Fibroblast of gingiva (primary cell): ENCODE results near the gene OSBPL5.
A peak's percentile ranks its signal among the peaks of the same experiment; 100 is the strongest.
"Not testable (repeated sequence)": the region's sequence is repeated elsewhere in the genome, so short reads cannot be mapped to it uniquely, and the experiment has no call there.

Experiments
- DNase-seq: peaks from one replicate; pipeline ENCODE4 v3.0.0-alpha.2; 2011; ENCODE audit warnings: low read depth

The OSBPL5 gene

DNA sequence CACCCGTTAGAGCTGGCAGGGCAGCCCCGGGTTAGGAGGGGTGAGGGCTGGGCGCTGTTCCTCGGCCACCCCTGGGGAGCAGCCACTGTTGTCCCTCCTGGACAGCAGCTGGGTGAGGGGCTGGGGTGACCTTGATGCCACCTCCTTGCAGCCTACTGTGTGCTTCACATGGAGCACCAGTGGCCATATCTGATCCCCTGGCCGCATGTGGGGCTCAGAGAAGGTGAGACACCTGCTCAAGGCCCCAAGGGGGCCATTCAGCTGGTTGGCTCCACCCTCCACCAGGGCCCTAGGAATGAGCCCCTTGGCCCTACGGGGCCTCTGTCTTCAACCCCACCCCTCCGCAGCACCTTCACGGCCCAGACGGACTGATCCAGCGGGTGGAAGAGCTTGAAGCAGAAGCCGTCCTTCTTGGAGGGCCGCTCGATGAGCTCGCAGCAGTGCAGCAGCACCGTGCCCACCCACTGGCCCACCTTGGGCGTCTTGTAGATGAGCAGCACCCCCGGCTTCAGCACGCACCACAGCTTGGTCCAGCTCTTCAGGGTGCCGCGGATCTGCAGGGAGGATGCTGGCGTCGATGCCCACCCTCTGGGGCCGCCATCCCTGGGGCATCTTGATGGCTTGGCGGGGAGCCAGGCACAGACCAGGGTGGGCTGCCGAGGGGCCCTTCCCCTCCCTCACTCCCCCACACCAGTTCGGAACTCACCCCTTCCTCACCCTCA lies 44.9 kb downstream of the OSBPL5 start:
- no peak for DNase-seq

DNA sequence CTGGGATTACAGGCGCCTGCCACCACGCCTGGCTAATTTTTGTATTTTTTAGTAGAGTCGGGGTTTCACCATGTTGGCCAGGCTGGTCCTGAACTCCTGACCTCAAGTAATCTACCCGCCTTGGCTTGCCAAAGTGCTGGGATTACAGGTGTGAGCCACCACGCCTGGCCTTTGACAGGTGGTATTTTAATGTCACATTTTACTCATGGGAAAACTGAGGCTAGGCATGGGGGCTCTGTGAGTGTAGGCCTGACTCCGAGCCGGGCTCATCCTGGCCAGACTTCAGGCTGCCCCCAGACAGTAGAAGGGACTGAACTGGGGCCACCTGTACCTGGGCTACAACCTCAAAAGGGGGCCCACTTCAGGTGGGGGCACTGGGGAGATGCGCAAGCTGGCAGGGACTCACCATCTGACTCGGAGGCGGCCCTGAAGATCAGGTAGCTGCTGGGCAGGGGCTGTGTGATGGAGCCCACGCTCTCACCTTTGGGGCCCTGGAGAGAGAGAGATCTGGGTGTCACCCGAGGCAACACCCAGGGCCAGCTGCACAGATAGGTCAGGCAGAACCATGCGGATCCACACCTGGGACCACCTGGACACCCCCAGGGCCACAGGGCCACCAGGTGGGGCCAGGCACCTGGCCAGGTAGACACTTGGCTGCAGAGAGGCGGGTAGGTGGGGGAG lies 45.8 kb downstream of the OSBPL5 start:
- no peak for DNase-seq

DNA sequence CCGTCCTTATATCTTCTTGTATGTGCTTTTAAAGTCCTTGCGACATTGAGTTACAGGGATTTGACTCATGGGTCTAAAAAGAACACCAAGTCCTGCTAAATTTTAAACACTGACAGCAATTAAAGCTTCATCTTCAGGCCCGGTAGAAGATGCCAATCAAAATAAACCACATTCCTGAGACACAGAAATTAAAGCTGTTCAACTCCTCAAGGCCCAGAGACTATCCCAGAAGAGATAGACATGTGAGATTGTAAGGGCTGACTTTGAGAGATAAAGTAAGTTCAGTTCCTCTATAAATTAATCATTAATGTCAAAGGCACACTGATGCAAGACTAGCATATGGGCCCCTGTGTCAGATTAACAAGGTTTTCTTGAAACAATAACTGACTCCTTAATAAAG lies 49.8 kb downstream of the OSBPL5 start:
- peak; percentile 84 for DNase-seq

DNA sequence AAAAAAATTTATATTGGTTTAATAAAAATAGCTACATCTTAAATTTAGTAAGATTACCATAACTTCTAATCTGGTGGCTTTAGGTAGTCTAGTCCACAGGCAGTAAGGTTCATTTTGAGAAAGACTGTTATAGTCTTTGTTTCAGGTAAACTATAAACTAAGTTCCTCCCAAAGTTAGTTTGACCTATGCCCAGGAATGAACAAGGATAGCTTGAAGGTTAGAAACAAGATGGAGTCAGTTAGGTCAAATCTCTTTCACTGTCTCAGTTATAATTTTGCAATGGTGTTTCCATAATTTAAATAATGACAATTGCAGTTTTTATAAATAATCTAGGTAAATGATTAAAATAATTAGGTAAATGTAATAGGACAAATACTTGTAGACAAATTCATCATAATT lies 51.4 kb downstream of the OSBPL5 start:
- not testable (repeated sequence) for DNase-seq

DNA sequence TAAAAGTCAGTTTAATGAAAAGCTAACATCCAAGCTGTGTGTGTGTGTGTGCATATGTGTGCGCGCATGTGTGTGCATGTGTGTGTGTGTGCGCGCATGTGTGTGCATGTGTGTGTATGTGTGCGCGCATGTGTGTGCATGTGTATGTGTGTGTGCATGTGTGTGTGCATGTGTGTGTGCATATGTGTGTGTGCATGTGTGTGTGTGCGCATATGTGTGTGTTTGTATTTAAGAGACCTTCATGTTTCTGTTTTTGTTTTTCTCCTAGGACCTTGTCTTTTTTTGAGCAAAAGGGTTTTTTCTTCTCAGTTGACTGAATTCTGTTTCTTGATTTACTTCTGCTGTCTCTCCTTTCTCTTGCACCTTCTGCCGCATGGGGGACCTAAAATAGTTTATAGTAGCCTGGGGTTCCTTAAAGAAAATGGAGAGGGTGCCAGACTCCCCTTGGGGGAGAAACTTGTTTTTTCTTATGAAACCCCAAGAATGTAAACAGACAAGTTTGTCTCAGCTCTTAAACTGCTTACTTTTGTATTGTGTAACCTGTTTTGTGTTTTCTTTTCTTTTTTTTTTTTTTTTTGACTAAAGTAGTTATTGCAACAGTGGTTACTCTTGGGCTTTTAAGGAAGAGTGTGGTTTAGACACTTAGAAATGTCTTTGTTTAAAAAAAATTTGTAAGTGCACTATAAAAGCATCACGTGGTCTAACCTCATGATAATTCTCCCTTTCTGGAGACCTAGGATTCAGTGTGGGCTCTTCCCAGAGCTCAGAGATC lies 53.0 kb downstream of the OSBPL5 start:
- DNase-seq = peak; percentile 84

DNA sequence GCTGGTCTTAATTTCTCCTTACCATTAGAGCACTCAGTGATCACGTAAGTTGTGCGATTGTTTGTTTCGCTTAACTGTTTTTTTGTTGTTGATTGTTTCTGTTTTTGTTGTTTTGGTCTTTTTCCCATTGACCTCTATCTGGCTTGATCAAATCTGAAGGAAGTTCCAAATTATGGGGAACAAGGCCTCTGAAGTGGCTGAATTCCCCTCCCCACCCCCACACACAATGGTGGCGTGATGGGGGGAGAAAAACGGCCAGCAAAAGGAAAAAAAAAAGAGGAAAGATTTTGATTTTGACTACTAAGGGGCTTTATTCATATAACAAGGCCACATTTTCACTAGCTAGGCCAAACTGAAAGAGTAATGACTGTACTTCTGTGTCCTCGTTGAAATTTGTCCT lies 53.6 kb downstream of the OSBPL5 start:
- DNase-seq = no peak

DNA sequence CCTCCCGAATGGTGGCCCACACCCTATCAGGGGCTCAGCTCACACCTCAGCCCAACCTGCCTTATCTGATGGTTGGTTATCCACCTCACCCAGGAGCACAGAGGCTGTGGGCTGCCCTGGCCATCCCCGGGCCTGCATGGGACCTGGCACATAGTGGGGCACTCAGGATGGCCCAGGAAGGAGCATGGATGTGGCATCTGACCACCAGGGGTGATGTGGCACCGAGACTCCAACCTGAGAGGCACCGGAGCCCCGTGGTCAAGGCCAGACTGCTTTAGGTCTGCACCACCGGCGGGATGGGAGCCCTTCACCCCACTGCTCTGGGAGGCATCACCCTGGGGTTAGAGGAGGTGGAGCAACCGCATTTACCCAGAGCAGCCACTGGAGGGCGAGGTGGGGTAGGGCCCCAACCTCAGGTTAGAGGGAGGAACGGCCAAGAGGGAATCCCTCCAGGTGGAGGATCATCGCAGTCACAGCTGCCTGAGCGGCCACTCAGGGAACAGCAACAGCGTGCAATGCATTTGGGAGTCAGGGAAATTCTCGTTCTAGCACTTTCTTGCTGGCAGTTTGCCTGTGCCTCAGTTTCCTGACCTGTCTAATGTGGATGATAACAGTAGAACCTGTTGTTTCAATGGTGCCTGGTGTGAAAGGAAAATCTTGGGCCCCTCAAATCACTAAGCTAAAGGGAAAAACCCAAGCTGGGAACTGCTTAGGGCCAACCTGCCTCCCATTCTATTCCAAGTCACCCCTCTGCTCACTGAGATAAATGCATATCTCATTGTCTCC lies 55.0 kb downstream of the OSBPL5 start:
- DNase-seq = no peak

DNA sequence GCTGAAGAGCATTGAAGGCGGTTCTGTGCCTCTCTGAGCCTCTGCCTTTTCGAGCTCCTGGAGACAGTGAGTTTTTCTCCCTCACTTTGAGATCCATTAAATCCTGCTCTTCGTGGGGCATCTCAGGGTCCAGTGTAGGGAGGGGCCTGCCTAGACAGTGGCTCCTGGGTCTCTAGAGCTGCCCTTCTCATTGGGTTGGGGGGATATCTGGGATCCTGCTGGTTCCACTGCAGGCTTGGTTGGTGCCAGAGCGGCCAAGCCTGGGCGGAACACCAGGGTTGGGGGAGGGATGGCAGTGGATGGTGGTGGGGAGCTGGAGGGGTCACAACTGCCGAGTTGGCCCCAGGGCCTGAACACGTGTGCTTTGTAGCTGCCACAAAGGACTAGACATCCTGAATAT lies 55.7 kb downstream of the OSBPL5 start:
- DNase-seq = no peak

DNA sequence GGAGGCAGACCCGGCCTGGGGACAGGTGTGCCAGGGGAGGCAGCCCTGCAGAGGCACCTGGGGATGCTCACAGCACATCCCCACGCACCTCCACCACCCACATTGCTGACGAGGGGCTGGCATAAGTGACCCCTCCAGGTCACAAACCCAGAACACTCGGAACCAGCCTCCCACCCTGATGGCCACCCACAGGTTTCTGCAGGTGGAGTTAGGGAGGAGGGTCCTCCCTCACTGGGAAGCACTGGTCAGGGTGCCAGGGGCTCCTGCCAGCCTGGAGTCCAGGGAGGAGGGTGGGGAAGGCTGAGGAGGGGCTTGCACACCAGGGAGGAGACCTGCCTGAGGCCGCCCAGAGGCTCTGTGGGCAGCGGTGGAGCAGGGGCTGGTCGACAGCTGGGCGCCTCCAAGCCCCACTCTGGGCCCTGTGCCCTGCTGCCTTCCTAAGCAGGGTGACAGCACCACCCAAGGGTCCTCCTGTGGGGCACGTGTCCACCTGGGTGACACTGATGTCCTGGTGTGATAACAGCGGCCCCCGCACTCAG lies 56.9 kb downstream of the OSBPL5 start:
- no peak for DNase-seq

DNA sequence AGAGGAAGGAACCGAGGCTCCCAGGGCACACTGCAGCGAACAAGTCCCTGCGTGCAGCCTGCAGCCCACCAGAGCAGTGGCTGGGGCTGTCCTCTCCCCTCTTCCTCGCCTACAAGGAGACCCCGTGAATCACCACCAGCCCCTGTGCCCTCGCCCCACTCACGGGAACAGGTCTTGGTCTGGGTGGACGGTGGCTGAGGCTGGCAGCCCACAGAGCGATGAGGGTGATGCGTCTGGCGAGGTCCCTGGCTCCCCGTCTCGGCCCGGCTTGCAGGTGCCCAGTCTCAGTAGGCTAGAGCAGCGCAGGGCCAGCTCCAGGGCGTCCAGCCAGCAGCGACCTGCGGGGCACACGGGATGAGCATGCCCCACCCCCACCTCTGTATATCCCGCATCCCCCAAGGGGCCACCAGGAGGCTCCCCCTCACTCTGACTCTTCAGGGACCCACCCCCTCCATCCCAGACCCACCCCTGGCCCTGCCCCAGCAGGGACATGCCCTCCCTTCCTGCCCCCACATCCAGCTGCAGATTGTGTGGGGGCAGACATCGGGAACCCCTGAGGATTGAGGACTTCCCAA lies 57.4 kb downstream of the OSBPL5 start:
- no peak for DNase-seq

DNA sequence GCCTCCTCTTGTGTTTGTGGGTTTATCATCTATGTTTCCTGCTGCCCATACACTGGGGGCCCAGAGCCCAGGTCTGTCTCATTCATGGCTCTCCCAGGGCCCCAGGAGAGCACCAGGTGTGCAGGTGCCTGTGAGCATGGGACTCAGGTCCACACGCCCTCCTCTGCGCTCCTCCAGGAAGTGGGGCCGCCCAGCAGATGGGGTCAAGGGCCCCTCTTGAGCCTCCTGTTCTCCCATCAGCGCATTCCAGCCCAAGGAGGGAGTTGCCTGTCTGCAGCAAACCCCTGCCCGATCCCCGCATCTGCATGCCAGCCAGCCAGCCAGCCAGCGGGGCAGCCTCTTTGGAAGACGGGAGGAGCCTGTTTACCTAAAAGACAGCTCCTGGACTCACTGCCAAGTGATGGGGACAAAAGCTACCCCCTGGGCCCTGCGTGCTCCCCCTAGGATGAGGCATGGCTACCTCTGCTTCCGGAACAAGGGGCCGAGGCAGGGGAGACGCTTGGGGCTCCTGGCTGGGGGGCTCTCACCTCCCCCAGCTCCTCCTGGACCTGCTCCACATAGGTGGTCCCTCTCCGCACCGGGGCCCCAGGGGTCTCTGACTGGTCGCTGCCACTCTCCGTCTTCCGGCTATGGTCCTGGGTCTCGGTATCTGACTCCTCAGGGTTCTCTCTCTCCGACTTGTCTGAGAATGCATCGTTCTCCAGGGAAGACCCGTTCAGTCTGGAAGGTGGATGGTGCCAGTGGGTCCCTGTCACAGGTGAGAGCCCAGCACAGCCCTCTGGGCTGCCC lies 58.2 kb downstream of the OSBPL5 start:
- DNase-seq = no peak

DNA sequence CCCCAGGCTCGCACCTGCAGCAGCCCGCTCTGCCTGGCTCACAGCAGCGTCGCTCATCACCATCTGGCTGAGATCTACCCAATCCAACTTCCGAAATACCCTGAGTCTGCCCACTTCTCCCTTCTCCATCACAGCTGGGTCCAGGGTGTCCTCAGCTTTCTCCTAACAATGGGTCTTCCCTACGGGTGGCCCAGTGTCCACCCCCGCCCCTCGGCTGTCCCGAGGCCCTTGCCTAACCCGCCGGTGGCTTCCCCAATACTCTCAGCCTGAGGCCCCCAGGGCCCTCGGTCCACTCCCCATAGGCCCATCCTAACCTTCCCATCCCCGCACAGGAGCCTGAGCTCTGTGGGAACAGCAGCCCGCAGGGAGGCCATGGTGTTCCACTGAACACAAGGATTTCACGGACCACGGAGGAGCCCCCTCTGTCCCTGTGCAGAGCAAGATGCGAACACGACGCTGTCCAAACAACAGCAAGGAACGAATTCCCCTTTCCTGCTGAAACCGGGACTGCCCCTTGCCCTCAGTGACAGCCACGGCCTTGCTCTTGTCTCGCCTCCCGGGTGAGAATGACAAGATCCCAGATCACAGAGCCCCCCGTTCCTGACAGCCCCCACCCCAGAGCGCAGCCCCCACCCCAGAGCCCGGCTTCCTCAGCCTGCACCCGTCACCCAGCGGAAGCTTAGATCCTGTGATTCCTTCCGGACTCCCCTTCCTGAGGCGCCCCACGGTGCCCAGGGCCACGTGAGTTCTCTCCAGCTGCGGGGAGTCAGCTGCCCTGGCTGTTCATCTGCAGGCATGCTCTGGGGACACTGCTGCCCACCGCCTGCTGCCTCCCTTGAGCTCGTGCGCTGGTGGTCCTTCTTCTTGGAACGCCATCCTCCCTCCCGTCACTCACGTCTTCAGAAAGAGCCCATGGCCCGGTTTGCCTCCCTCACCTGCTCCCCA lies 59.0 kb downstream of the OSBPL5 start:
- no peak for DNase-seq

DNA sequence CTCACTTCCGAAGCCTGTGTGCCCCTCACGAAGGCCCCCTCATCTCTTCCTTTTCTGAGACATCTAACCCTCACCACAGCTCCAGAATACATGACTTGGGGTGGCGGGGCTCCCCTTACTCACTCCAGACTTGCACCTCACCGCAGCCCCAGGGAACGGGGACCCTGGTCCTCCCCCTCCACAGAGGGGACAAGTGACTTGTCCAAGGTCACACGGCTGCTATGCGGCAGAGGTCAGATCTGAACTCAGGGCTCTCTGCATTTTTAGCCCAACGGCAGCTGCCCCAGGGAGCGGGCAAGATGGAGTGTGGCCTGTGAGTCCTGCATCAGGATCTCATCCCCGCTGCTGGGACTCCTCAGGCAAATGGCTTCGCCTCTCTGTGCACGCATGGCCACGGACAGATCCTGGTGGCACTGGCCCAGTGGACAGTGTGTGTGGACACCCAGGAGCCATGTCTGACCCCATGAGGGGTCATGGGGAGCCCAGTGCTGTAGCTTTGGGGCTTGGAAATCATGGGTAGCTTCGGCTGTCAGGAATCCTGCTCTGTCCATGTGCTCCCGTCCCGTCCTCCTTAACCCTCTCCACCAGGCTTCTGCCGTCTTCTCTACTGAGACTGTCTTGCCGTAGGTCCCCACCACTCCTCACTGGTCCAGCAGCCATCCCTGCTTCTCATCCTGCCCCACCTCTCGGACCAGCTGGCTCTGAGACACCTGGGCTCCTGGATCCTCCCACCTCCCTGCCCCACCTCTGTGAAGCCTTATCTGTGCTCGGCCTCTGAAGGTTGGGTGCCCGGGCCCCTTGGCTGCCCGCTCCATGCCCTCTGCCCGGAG lies 59.9 kb downstream of the OSBPL5 start:
- no peak for DNase-seq

DNA sequence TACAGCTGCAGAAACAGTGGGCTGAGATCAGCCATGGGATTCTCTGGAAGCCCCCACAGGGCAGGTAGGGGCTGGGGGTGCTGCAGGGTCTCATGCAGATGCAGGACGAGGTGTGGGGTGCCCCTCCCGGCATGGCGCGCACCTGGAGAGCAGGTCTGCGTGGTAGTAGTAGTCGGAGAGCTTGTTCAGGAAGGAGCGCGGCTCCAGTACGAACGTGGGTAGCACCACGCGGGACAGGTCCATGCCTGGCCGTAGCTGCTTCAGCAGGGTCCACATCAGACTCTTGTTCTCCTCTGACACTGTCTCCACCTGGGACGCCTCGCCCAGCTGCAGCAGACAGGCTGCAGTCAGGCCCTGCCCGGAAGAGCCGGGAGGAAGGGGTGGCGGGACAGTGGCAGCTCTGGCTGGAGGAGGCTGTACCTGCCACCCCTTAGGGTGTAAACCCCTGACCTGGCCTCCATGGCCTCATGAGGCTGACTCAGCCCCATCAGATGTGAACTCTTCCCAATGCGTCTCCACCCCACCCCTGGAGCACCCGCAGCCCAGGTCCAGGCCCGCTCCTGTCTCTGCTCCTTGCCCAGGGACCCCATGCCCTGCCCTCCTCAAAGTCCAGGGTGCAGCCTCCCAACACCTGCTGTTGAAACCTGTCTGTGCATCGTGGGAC lies 60.9 kb downstream of the OSBPL5 start:
- DNase-seq = no peak

DNA sequence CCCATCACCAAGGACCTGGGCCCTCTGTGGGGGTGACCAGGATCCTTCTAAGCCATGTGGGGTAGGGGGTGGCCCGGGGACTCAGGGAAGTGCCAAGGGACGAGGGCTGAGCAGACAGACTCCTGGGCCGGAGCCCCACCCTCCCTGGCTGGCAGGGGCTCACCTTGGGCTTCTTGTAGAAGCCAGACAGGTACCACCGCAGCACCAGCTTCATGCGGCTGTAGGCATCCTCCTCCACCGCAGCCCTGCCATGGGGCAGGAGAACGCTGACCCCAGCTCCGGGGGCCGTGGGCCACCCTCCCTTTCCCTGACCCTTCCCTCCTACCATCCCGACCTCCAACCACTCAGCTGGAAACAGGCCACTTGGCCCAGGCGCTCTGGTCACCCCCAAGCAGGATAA lies 62.0 kb downstream of the OSBPL5 start:
- DNase-seq = no peak

DNA sequence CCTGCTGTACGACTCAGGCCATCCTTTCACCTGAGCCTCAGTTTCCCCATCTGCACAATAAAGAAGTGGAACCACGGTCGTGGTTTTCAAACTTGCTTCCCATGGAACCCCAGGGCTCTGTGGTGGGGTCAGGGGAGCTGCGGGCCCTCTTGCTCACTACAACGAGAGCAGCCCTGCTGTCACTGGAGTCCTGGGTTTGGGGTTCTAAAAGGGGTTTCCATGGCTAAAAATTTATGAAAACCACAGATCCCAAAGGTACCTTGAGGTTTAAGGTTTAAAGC lies 62.5 kb downstream of the OSBPL5 start:
- DNase-seq = no peak

DNA sequence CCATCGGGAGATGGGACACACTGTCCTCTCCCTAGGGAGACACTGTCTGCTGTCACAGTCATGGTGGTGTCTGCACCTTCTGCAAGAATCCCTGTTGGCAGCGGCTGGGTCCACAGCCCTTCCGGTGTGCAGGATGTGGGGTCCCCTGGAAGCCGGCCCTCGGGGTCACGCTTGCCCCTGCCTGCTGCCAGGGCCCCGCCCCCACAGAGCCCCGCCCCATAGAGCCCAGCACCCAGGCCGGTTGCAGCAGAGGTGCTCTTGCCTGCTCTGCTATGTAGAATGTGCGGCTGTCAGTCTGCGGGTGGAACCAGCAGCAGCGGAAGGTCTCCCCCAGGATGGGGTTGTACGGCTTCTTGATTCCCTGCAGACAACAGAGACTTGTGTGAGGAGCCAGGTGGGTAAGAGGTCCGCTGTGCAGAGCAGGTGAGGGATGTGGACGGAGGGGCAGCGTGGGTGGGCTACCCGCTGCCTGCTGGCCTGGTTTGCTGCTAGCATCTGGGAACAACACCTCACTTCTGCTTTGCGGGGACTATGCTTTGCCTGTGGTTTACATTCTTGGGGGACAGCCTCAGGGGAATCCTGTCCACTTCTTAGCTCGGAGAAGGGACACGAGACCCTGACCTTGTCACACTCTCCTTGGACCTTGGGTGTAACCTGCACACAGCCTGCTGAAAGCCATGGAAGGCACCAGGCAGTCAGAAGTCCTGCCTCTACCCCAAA lies 63.0 kb downstream of the OSBPL5 start:
- DNase-seq = no peak

DNA sequence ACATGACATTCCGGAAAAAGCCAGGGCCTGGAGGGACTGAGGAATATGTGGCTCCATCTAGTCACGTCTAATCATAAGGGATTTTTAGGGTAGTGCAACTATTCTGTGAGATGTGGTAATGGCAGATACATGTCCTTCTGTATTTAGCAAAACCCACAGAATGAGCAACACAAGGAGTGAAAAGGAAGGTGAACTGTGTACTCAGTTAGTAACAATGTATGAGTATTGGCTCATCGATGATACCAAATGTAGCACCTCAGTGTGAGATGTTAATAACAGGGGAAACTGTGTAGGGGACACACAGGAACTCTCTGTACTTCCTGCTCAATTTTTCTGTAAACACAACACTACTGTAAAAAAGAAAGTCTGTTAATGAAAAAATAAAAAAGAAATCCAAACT lies 65.9 kb downstream of the OSBPL5 start:
- no peak for DNase-seq
